Type B pancreatic cell (in vitro differentiated cells): Measurements from ENCODE around the gene TCF12. TPM values are rescaled to one million over a fixed set of nuclear protein-coding genes. Genes with fewer than 3 reads are reported as not detected.
"Not testable (repeated sequence)": the region's sequence is repeated elsewhere in the genome, so short reads cannot be mapped to it uniquely, and the experiment has no call there.

Experiments used
- DNase-seq: peaks from one replicate; pipeline ENCODE4 v3.0.0; 2021; ENCODE audit warnings: mixed read lengths; ENCODE audit not compliant: unreplicated experiment; ENCODE audit errors: extremely low spot score
- H3K27ac Mint-ChIP-seq: 2 replicates; pipeline ENCODE4 v1.8.0; 2021; ENCODE audit warnings: mild to moderate bottlenecking, mixed read lengths
- H3K27me3 Mint-ChIP-seq: 2 replicates; pipeline ENCODE4 v1.8.0; 2021; ENCODE audit warnings: mixed read lengths
- H3K36me3 Mint-ChIP-seq: 2 replicates; pipeline ENCODE4 v1.8.0; 2021; ENCODE audit warnings: mixed read lengths
- H3K4me1 Mint-ChIP-seq: one replicate; pipeline ENCODE4 v1.8.0; 2021; ENCODE audit warnings: mixed read lengths; ENCODE audit not compliant: unreplicated experiment
- H3K4me3 Mint-ChIP-seq: 2 replicates; pipeline ENCODE4 v1.8.0; 2021; ENCODE audit warnings: mild to moderate bottlenecking, mixed read lengths
- H3K9me3 Mint-ChIP-seq: 2 replicates; pipeline ENCODE4 v1.8.0; 2021; ENCODE audit warnings: mixed read lengths
- CTCF ChIP-seq: fragments of 200-600 bp; sonication (generic); conservative IDR thresholded peaks from 2 replicates; pipeline ENCODE4 v1.5.0; 2021; ENCODE audit warnings: antibody characterized with exemption, mild to moderate bottlenecking
- total RNA-seq: library from RNA; stranded (reverse); gene quantifications from 2 replicates; pipeline ENCODE4 v1.2.1, GENCODE V29; 2021; ENCODE audit warnings: low replicate concordance

Gene TCF12
- total RNA-seq, 1 donor from 2014 or later, result 153 TPM

- no peak for TF ChIP-seq CTCF
- no peaks in the 10 kb centered on the region for H3K27me3 Mint-ChIP-seq
- H3K36me3 Mint-ChIP-seq, result peaks cover 33% of the 10 kb centered on the region
- H3K9me3 Mint-ChIP-seq, result no peaks in the 10 kb centered on the region
- peaks cover 10% of the 10 kb centered on the region for H3K4me1 Mint-ChIP-seq
- no peak overlapping the region for H3K27ac Mint-ChIP-seq
- no peak overlapping the region for H3K4me3 Mint-ChIP-seq
- DNase-seq, result no peak
Observed at GRCh38 chr15:56994280-56994679, 75.8 kb downstream of the TCF12 start.

GRCh38 chr15:56996093-56996492 lies 77.6 kb downstream of the TCF12 start:
- no peaks in the 10 kb centered on the region for H3K27me3 Mint-ChIP-seq
- no peaks in the 10 kb centered on the region for H3K4me1 Mint-ChIP-seq
- H3K9me3 Mint-ChIP-seq, result no peaks in the 10 kb centered on the region
- peaks cover 33% of the 10 kb centered on the region for H3K36me3 Mint-ChIP-seq
- DNase-seq, result no peak
- no peak overlapping the region for H3K27ac Mint-ChIP-seq
- no peak overlapping the region for H3K4me3 Mint-ChIP-seq
- TF ChIP-seq CTCF, result no peak

GRCh38 chr15:56996746-56997470 lies 78.5 kb downstream of the TCF12 start:
- no peak for TF ChIP-seq CTCF
- Mint-ChIP-seq H3K4me3 (no peak overlapping the region), H3K9me3 (no peaks in the 10 kb centered on the region), H3K4me1 (no peaks in the 10 kb centered on the region), H3K27ac (no peak overlapping the region), H3K27me3 (no peaks in the 10 kb centered on the region), H3K36me3 (peaks cover 38% of the 10 kb centered on the region)
- no peak for DNase-seq

- no peaks in the 10 kb centered on the region for H3K4me1 Mint-ChIP-seq
- H3K27ac Mint-ChIP-seq, result no peak overlapping the region
- peaks cover 19% of the 10 kb centered on the region for H3K36me3 Mint-ChIP-seq
- DNase-seq, result no peak
- no peaks in the 10 kb centered on the region for H3K27me3 Mint-ChIP-seq
- H3K9me3 Mint-ChIP-seq, result no peaks in the 10 kb centered on the region
- H3K4me3 Mint-ChIP-seq, result no peak overlapping the region
- TF ChIP-seq CTCF, result no peak
Observed at GRCh38 chr15:57003418-57003817, 85.0 kb downstream of the TCF12 start.

- no peaks in the 10 kb centered on the region for H3K27me3 Mint-ChIP-seq
- no peak for TF ChIP-seq CTCF
- H3K4me3 Mint-ChIP-seq, result no peak overlapping the region
- no peak overlapping the region for H3K27ac Mint-ChIP-seq
- DNase-seq, result no peak
- no peaks in the 10 kb centered on the region for H3K4me1 Mint-ChIP-seq
- peaks cover 19% of the 10 kb centered on the region for H3K36me3 Mint-ChIP-seq
- H3K9me3 Mint-ChIP-seq, result no peaks in the 10 kb centered on the region
Observed at GRCh38 chr15:57005244-57005643, 86.8 kb downstream of the TCF12 start.

- not testable (repeated sequence) for H3K27ac Mint-ChIP-seq, H3K4me3 Mint-ChIP-seq, H3K4me1 Mint-ChIP-seq, DNase-seq, H3K27me3 Mint-ChIP-seq, H3K9me3 Mint-ChIP-seq
- H3K36me3 Mint-ChIP-seq, result peaks cover 21% of the 10 kb centered on the region
Observed at GRCh38 chr15:57007797-57008196, 89.4 kb downstream of the TCF12 start.
